ENCODE results near the gene PTPRM. TPM values are rescaled to one million over a fixed set of nuclear protein-coding genes. Genes with fewer than 3 reads are reported as not detected.

PTPRM gene
- total RNA-seq, 1 experiment from 2014 or later = 6.2 TPM

DNA sequence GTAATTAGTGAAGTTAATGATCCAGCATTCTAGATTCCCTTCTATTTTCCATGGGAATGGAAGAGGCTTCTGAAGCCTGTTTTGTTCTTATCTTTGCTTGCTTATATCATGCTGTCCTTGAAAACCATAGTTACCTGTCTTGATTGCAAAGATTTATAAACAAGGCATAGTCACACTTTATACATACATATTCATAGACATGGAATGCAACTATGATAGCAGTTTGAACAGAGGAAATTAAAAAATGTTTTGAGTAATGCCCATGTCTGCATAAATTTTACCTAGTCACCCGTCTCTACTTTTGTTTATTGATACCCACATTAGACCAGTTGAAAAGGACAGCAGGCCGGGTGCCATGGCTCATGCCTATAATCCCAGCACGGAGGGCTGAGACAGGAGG is 289.0 kb downstream of the PTPRM start:
- no CpG with 5 or more reads among the region's 3 CpGs for WGBS (ENCODE audit: extremely low coverage, insufficient read length, low lambda C conversion rate)

More for the DNA sequence above, 289.0 kb downstream of the PTPRM start:
- Histone ChIP-seq H4K8ac (replicated peaks; ENCODE audit: insufficient read length, low read depth, low read length) (no peak overlapping the region), H3K4ac (ENCODE audit: low read depth, low read length) (no peak overlapping the region), H3K79me1 (ENCODE audit: insufficient read depth, low read depth, low read length, poor library complexity, severe bottlenecking) (no peaks in the 10 kb centered on the region), H3K23me2 (ENCODE audit: insufficient read length, low read depth, low read length, poor library complexity, severe bottlenecking) (no peaks in the 10 kb centered on the region), H2AFZ (ENCODE audit: low read length) (no peak overlapping the region), H4K5ac (ENCODE audit: insufficient read length, low read depth, low read length) (no peak overlapping the region), H4K91ac (ENCODE audit: insufficient read length, low read depth, low read length) (no peak overlapping the region), H4K20me1 (ENCODE audit: control insufficient read depth, insufficient read depth, insufficient read length) (no peaks in the 10 kb centered on the region), H3K9me3 (ENCODE audit: control insufficient read depth, low read depth, low read length) (no peaks in the 10 kb centered on the region), H2BK15ac (ENCODE audit: low read depth, low read length) (no peak overlapping the region), H3K56ac (ENCODE audit: insufficient read length, low read depth, low read length) (no peak overlapping the region), H3K9ac (ENCODE audit: extremely low read depth, insufficient read length, low read length) (no peak overlapping the region), H3K79me2 (ENCODE audit: insufficient read depth, low read length) (no peaks in the 10 kb centered on the region), H3K4me2 (ENCODE audit: insufficient read depth, insufficient read length, low read length) (no peak overlapping the region), H3K27ac (ENCODE audit: insufficient read length, low read depth, low read length) (no peak overlapping the region), H3K27me3 (ENCODE audit: insufficient read depth, low read length) (no peaks in the 10 kb centered on the region), H2AK5ac (ENCODE audit: insufficient read length, low read length) (no peak overlapping the region), H3K23ac (ENCODE audit: insufficient read length, low read depth, low read length) (no peak overlapping the region), H3K14ac (ENCODE audit: insufficient read depth, low read length) (no peak overlapping the region), H2BK20ac (ENCODE audit: low read depth, low read length, poor library complexity, severe bottlenecking) (no peak overlapping the region), H2BK5ac (ENCODE audit: insufficient read length, low read length) (no peak overlapping the region), H3K18ac (ENCODE audit: insufficient read length, low read depth, low read length) (no peak overlapping the region), H2BK12ac (ENCODE audit: insufficient read length, low read depth, low read length) (no peak overlapping the region), H2BK120ac (ENCODE audit: low read depth, low read length, poor library complexity, severe bottlenecking) (no peak overlapping the region), H3K4me1 (ENCODE audit: insufficient read depth, low read length) (no peaks in the 10 kb centered on the region), H3T11ph (ENCODE audit: low read length) (no peak overlapping the region)
- peaks cover 4 to 6% of the 10 kb centered on the region in 2 experiments; a peak in 3 of 5 replicates for H3K9me3 Mint-ChIP-seq
- DNase-seq = no peak
- H3K4me1 Mint-ChIP-seq = no peaks in the 10 kb centered on the region
- H3K4me3 Mint-ChIP-seq = no peak overlapping the region
- no peaks in the 10 kb centered on the region for H3K27me3 Mint-ChIP-seq (ENCODE audit: low read depth)
- H3K27ac Mint-ChIP-seq = no peak overlapping the region
- TF ChIP-seq, protein P1, sequence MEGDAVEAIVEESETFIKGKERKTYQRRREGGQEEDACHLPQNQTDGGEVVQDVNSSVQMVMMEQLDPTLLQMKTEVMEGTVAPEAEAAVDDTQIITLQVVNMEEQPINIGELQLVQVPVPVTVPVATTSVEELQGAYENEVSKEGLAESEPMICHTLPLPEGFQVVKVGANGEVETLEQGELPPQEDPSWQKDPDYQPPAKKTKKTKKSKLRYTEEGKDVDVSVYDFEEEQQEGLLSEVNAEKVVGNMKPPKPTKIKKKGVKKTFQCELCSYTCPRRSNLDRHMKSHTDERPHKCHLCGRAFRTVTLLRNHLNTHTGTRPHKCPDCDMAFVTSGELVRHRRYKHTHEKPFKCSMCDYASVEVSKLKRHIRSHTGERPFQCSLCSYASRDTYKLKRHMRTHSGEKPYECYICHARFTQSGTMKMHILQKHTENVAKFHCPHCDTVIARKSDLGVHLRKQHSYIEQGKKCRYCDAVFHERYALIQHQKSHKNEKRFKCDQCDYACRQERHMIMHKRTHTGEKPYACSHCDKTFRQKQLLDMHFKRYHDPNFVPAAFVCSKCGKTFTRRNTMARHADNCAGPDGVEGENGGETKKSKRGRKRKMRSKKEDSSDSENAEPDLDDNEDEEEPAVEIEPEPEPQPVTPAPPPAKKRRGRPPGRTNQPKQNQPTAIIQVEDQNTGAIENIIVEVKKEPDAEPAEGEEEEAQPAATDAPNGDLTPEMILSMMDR (conservative IDR thresholded peaks at IDR 0.05) = no peak
- H3K36me3 Mint-ChIP-seq (ENCODE audit: insufficient read depth in 1 of 3, low read depth in 3 of 3) = peaks cover 0 to 2% (median 0%) of the 10 kb centered on the region in 3 experiments; a peak in 2 of 7 replicates
